Smooth muscle cell (in vitro differentiated cells): ENCODE results near the gene PCDHGA6. TPM values are rescaled to one million over a fixed set of nuclear protein-coding genes. Genes with fewer than 3 reads are reported as not detected.
"Not testable (repeated sequence)": the region's sequence is repeated elsewhere in the genome, so short reads cannot be mapped to it uniquely, and the experiment has no call there.

Experiments used
- DNase-seq: peaks from one replicate; lab custom pipeline; 2025; ENCODE audit not compliant: unreplicated experiment; lab: John Stamatoyannopoulos, UW
- H2AFZ ChIP-seq: fragments of 200-600 bp; sonication (generic); 2 replicates; pipeline ENCODE4 v1.6.0; 2016; ENCODE audit warnings: antibody characterized with exemption, low read depth, mild to moderate bottlenecking
- H3F3A ChIP-seq: fragments of 200-600 bp; sonication (generic); 2 replicates; pipeline ENCODE4 v1.6.0; 2017; ENCODE audit warnings: antibody characterized with exemption, low read depth
- H3K27ac ChIP-seq: fragments of 200-600 bp; sonication (generic); 2 replicates; pipeline ENCODE4 v1.5.1; 2016; ENCODE audit warnings: low read depth, mild to moderate bottlenecking
- H3K27me3 ChIP-seq: fragments of 200-600 bp; sonication (generic); 2 replicates; pipeline ENCODE4 v1.6.1; 2016; ENCODE audit warnings: low read depth, mild to moderate bottlenecking
- H3K36me3 ChIP-seq: fragments of 200-600 bp; sonication (generic); 2 replicates; pipeline ENCODE4 v1.5.1; 2016; ENCODE audit warnings: low read depth
- H3K4me1 ChIP-seq: fragments of 200-600 bp; sonication (generic); 2 replicates; pipeline ENCODE4 v1.5.1; 2016; ENCODE audit warnings: low read depth
- H3K4me2 ChIP-seq: fragments of 200-600 bp; sonication (generic); 2 replicates; pipeline ENCODE4 v1.6.0; 2016; ENCODE audit warnings: mild to moderate bottlenecking
- H3K4me3 ChIP-seq: fragments of 200-600 bp; sonication (generic); 2 replicates; pipeline ENCODE4 v1.5.1; 2016; ENCODE audit warnings: mild to moderate bottlenecking
- H3K79me2 ChIP-seq: fragments of 200-600 bp; sonication (generic); 2 replicates; pipeline ENCODE4 v1.6.0; 2016; ENCODE audit warnings: low read depth, mild to moderate bottlenecking
- H3K9ac ChIP-seq: fragments of 200-600 bp; sonication (generic); 2 replicates; pipeline ENCODE4 v1.6.0; 2016; ENCODE audit warnings: low read depth
- H3K9me3 ChIP-seq: fragments of 200-600 bp; sonication (generic); replicated peaks from 2 replicates; pipeline ENCODE4 v1.5.1; 2016; ENCODE audit warnings: low read depth
- H4K20me1 ChIP-seq: fragments of 200-600 bp; sonication (generic); 2 replicates; pipeline ENCODE4 v1.6.0; 2016; ENCODE audit warnings: low read depth
- WGBS: methylation state at CpG from one replicate; pipeline ENCODE4 v1.1.7; 2016; ENCODE audit warnings: low lambda C conversion rate; 5-methylcytosine and 5-hydroxymethylcytosine counted together
- polyA plus RNA-seq: library from polyadenylated mRNA; unstranded; fragments of >200 nt; fragmentation: Nextera tagmentation; extraction: Ambion mirVana; gene quantifications from 2 replicates; pipeline ENCODE4 v1.2.1, GENCODE V29; 2016
- total RNA-seq: library from RNA; depleted of rRNA; stranded (reverse); fragments of >200 nt; gene quantifications from 2 replicates; pipeline ENCODE4 v1.2.3, GENCODE V29; 2014
- TF ChIP-seq, protein P1 (sequence below): fragments of 200-600 bp; sonication (generic); IDR thresholded peaks from 2 replicates; pipeline ENCODE4 v1.5.1; 2017; ENCODE audit warnings: borderline replicate concordance, mild to moderate bottlenecking, antibody characterized with exemption; ENCODE audit not compliant: insufficient read depth, poor library complexity, severe bottlenecking

PCDHGA6 gene
- total and polyA plus RNA-seq, 2 experiments from 2014 or later = 0.27 TPM; not detected in 1

DNA sequence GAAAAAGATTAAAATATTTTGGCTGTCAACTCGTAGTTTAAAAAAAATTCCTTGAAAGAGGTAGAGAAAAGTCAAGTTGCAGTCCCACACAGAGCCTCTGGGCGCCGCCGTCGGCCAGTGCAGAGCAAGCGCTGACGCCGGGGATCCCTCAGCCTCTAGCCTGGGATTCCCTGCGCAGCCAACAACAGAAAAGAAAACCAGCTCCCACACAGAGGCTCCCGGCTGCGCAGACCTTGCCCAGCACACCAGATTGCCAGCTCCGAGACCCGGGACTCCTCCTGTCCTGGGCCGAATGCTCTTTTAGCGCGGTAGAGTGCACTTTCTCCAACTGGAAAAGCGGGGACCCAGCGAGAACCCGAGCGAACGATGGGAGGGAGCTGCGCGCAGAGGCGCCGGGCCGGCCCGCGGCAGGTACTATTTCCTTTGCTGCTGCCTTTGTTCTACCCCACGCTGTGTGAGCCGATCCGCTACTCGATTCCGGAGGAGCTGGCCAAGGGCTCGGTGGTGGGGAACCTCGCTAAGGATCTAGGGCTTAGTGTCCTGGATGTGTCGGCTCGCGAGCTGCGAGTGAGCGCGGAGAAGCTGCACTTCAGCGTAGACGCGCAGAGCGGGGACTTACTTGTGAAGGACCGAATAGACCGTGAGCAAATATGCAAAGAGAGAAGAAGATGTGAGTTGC, 43.9 kb downstream of the PCDHGA6 start, which contains the start of gene PCDHGB7:
Gene PCDHGB7 (plus strand): TSS at position 184 of the 679 bp plus-strand sequence. CDS start 183 bp downstream, at position 367.
- peak within 1 kb of the TSS; percentile 83 for H3K4me2 ChIP-seq
- H3K9me3 ChIP-seq = peaks cover 20% of the 10 kb centered on the region
- H3K9ac ChIP-seq = peak within 1 kb of the TSS; percentile 51
- peak within 1 kb of the TSS; percentile 57 for H3K27ac ChIP-seq
- H3K4me3 ChIP-seq = peak within 1 kb of the TSS; percentile 55
- 6% methylated on average over 47 of the region's 47 CpGs for WGBS
- not testable (repeated sequence) for H3F3A ChIP-seq, H3K4me1 ChIP-seq, H3K27me3 ChIP-seq, H4K20me1 ChIP-seq
- DNase-seq = peak; percentile 36
- peak within 1 kb of the TSS; percentile 43 for H2AFZ ChIP-seq
- peaks cover 32% of the 10 kb centered on the region for H3K36me3 ChIP-seq
- TF ChIP-seq, protein P1, sequence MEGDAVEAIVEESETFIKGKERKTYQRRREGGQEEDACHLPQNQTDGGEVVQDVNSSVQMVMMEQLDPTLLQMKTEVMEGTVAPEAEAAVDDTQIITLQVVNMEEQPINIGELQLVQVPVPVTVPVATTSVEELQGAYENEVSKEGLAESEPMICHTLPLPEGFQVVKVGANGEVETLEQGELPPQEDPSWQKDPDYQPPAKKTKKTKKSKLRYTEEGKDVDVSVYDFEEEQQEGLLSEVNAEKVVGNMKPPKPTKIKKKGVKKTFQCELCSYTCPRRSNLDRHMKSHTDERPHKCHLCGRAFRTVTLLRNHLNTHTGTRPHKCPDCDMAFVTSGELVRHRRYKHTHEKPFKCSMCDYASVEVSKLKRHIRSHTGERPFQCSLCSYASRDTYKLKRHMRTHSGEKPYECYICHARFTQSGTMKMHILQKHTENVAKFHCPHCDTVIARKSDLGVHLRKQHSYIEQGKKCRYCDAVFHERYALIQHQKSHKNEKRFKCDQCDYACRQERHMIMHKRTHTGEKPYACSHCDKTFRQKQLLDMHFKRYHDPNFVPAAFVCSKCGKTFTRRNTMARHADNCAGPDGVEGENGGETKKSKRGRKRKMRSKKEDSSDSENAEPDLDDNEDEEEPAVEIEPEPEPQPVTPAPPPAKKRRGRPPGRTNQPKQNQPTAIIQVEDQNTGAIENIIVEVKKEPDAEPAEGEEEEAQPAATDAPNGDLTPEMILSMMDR = peak; percentile 78
- peaks cover 69% of the 10 kb centered on the region for H3K79me2 ChIP-seq

DNA sequence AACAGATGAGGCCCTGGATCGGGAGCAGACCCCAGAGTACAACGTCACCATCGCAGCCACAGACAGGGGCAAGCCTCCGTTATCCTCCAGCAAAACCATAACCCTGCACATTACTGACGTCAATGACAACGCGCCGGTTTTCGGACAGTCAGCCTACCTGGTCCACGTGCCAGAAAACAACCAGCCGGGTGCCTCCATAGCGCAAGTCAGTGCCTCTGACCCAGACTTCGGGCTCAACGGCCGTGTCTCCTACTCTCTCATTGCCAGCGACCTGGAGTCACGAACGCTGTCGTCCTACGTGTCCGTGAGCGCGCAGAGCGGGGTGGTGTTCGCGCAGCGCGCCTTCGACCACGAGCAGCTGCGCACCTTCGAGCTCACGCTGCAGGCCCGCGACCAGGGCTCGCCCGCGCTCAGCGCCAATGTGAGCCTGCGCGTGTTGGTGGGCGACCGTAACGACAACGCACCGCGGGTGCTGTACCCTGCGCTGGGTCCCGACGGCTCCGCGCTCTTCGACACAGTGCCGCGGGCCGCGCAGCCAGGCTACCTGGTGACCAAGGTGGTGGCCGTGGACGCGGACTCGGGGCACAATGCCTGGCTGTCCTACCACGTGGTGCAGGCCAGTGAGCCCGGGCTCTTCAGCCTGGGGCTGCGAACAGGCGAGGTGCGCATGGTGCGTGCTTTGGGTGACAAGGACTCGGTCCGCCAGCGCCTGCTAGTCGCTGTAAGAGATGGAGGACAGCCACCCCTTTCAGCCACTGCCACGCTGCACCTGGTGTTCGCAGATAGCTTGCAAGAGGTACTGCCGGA, 45.6 kb downstream of the PCDHGA6 start:
- Histone ChIP-seq H3K4me2 (no peak overlapping the region), H2AFZ (no peak overlapping the region), H3K79me2 (peaks cover 75% of the 10 kb centered on the region), H3K27me3 (no peaks in the 10 kb centered on the region), H3K27ac (no peak overlapping the region), H3K9me3 (peaks cover 34% of the 10 kb centered on the region), H3K36me3 (peaks cover 47% of the 10 kb centered on the region), H3K9ac (no peak overlapping the region), H4K20me1 (no peaks in the 10 kb centered on the region), H3K4me1 (peaks cover 5% of the 10 kb centered on the region), H3F3A (peaks cover 5% of the 10 kb centered on the region), H3K4me3 (no peak overlapping the region)
- no peak for DNase-seq
- TF ChIP-seq, protein P1 = no peak
- WGBS = 97% methylated on average over 63 of the region's 74 CpGs

- Histone ChIP-seq H3K79me2 (peaks cover 79% of the 10 kb centered on the region), H3K27me3 (no peaks in the 10 kb centered on the region), H3F3A (peaks cover 5% of the 10 kb centered on the region), H3K4me3 (peak within 1 kb of the TSS; percentile 50), H3K9ac (peak within 1 kb of the TSS; percentile 19), H3K4me2 (peak within 1 kb of the TSS; percentile 67), H3K36me3 (peaks cover 57% of the 10 kb centered on the region), H3K9me3 (peaks cover 51% of the 10 kb centered on the region), H3K4me1 (peaks cover 5% of the 10 kb centered on the region), H3K27ac (no peak within 1 kb of the TSS), H4K20me1 (no peaks in the 10 kb centered on the region), H2AFZ (peak within 1 kb of the TSS; percentile 44)
- no peak for DNase-seq
- TF ChIP-seq, protein P1 = peak; percentile 30
- 38% methylated on average over 42 of the region's 42 CpGs for WGBS
Observed at GRCh38 chr5:141420855-141421488, 47.3 kb downstream of the PCDHGA6 start, which contains the start of gene PCDHGA11. Gene PCDHGA11, plus strand, starts transcription at chr5:141421051. Its CDS starts 177 bp downstream, at chr5:141421228.
